Measurements from ENCODE around the gene GCK. TPM values are rescaled to one million over a fixed set of nuclear protein-coding genes. Genes with fewer than 3 reads are reported as not detected.

GCK gene
- total RNA-seq, 1 donor from 2014 or later = 43.9 TPM

- Mint-ChIP-seq H3K4me3 (ENCODE audit: unreplicated experiment) (no peak overlapping the region), H3K27ac (ENCODE audit: unreplicated experiment) (no peak overlapping the region), H3K4me1 (ENCODE audit: low read depth, unreplicated experiment) (peaks cover 7% of the 10 kb centered on the region), H3K27me3 (ENCODE audit: unreplicated experiment) (peaks cover 15% of the 10 kb centered on the region), H3K36me3 (ENCODE audit: unreplicated experiment) (no peaks in the 10 kb centered on the region), H3K9me3 (ENCODE audit: unreplicated experiment) (peaks cover 6% of the 10 kb centered on the region)
- TF ChIP-seq, protein P1, sequence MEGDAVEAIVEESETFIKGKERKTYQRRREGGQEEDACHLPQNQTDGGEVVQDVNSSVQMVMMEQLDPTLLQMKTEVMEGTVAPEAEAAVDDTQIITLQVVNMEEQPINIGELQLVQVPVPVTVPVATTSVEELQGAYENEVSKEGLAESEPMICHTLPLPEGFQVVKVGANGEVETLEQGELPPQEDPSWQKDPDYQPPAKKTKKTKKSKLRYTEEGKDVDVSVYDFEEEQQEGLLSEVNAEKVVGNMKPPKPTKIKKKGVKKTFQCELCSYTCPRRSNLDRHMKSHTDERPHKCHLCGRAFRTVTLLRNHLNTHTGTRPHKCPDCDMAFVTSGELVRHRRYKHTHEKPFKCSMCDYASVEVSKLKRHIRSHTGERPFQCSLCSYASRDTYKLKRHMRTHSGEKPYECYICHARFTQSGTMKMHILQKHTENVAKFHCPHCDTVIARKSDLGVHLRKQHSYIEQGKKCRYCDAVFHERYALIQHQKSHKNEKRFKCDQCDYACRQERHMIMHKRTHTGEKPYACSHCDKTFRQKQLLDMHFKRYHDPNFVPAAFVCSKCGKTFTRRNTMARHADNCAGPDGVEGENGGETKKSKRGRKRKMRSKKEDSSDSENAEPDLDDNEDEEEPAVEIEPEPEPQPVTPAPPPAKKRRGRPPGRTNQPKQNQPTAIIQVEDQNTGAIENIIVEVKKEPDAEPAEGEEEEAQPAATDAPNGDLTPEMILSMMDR (IDR thresholded peaks at IDR 0.05; ENCODE audit: partially characterized antibody, unreplicated experiment) = no peak
- no peak for DNase-seq
Measured at GRCh38 chr7:44116789-44117666, 72.2 kb downstream of the GCK start.

- TF ChIP-seq, protein P1 (IDR thresholded peaks at IDR 0.05; ENCODE audit: partially characterized antibody, unreplicated experiment) = no peak
- Mint-ChIP-seq H3K4me1 (ENCODE audit: low read depth, unreplicated experiment) (peaks cover 7% of the 10 kb centered on the region), H3K36me3 (ENCODE audit: unreplicated experiment) (no peaks in the 10 kb centered on the region)
Measured at GRCh38 chr7:44116087-44116788, 73.0 kb downstream of the GCK start.

GRCh38 chr7:44114586-44115310, 74.5 kb downstream of the GCK start:
- peaks cover 4% of the 10 kb centered on the region for H3K9me3 Mint-ChIP-seq (ENCODE audit: unreplicated experiment)
- H3K4me1 Mint-ChIP-seq (ENCODE audit: low read depth, unreplicated experiment) = peaks cover 3% of the 10 kb centered on the region
- H3K27ac Mint-ChIP-seq (ENCODE audit: unreplicated experiment) = peak overlapping the region; percentile 62
- peaks cover 11% of the 10 kb centered on the region for H3K27me3 Mint-ChIP-seq (ENCODE audit: unreplicated experiment)
- H3K36me3 Mint-ChIP-seq (ENCODE audit: unreplicated experiment) = no peaks in the 10 kb centered on the region
- no peak for DNase-seq
- no peak overlapping the region for H3K4me3 Mint-ChIP-seq (ENCODE audit: unreplicated experiment)
- TF ChIP-seq, protein P1 (IDR thresholded peaks at IDR 0.05; ENCODE audit: partially characterized antibody, unreplicated experiment) = no peak

More at GRCh38 chr7:44116087-44116788, 73.0 kb downstream of the GCK start:
- DNase-seq = no peak
- H3K9me3 Mint-ChIP-seq (ENCODE audit: unreplicated experiment) = peaks cover 6% of the 10 kb centered on the region
- H3K27me3 Mint-ChIP-seq (ENCODE audit: unreplicated experiment) = peaks cover 15% of the 10 kb centered on the region
- H3K27ac Mint-ChIP-seq (ENCODE audit: unreplicated experiment) = no peak overlapping the region
- no peak overlapping the region for H3K4me3 Mint-ChIP-seq (ENCODE audit: unreplicated experiment)

DNA sequence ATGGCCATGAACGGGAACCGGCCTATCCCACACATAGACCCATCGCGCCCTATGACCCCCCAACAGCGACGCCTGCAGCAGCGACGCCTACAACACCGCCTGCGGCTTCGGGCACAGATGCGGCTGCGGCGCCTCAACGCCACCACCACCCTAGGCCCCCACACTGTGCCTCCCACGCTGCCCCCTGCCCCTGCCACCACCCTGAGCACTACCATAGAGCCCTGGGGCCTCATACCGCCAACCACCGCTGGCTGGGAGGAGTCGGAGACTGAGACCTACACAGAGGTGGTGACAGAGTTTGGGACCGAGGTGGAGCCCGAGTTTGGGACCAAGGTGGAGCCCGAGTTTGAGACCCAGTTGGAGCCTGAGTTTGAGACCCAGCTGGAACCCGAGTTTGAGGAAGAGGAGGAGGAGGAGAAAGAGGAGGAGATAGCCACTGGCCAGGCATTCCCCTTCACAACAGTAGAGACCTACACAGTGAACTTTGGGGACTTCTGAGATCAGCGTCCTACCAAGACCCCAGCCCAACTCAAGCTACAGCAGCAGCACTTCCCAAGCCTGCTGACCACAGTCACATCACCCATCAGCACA, 75.4 kb downstream of the GCK start:
- H3K4me3 Mint-ChIP-seq (ENCODE audit: unreplicated experiment) = no peak overlapping the region
- no peaks in the 10 kb centered on the region for H3K36me3 Mint-ChIP-seq (ENCODE audit: unreplicated experiment)
- H3K27me3 Mint-ChIP-seq (ENCODE audit: unreplicated experiment) = peaks cover 10% of the 10 kb centered on the region
- peaks cover 4% of the 10 kb centered on the region for H3K9me3 Mint-ChIP-seq (ENCODE audit: unreplicated experiment)
- H3K27ac Mint-ChIP-seq (ENCODE audit: unreplicated experiment) = peak overlapping the region; percentile 33
- TF ChIP-seq, protein P1 (IDR thresholded peaks at IDR 0.05; ENCODE audit: partially characterized antibody, unreplicated experiment) = no peak
- H3K4me1 Mint-ChIP-seq (ENCODE audit: low read depth, unreplicated experiment) = peaks cover 3% of the 10 kb centered on the region
- no peak for DNase-seq

Measured in glutamatergic neuron (in vitro differentiated cells).